DOHH2 (cell line): ENCODE data around the gene CREG2.

Experiments used
- H3F3A ChIP-seq: fragments of 200-600 bp; sonication (generic), shearing (Covaris generic); 2 replicates; pipeline ENCODE4 v1.6.0; 2016; ENCODE audit warnings: antibody characterized with exemption, mild to moderate bottlenecking; ENCODE audit not compliant: control insufficient read depth, insufficient read depth
- H3K27ac ChIP-seq: fragments of 200-600 bp; sonication (generic); 2 replicates; pipeline ENCODE4 v1.5.1; 2014; ENCODE audit warnings: low read depth, mild to moderate bottlenecking, low read length, moderate library complexity
- H3K27me3 ChIP-seq: fragments of 200-600 bp; sonication (generic); 2 replicates; pipeline ENCODE4 v1.6.1; 2014; ENCODE audit warnings: mild to moderate bottlenecking, low read length, mixed read lengths; ENCODE audit not compliant: control insufficient read depth
- H3K36me3 ChIP-seq: fragments of 200-600 bp; sonication (generic); 2 replicates; pipeline ENCODE4 v1.6.1; 2014; ENCODE audit warnings: mild to moderate bottlenecking, low read length, moderate library complexity, mixed read lengths; ENCODE audit not compliant: control insufficient read depth
- H3K4me1 ChIP-seq: fragments of 200-600 bp; sonication (generic); 2 replicates; pipeline ENCODE4 v1.6.1; 2014; ENCODE audit warnings: mild to moderate bottlenecking, low read length, mixed read lengths; ENCODE audit not compliant: control insufficient read depth
- H3K4me2 ChIP-seq: fragments of 200-600 bp; sonication (generic); 2 replicates; pipeline ENCODE4 v1.6.0; 2014; ENCODE audit warnings: mild to moderate bottlenecking, low read length, moderate library complexity
- H3K4me3 ChIP-seq: fragments of 200-600 bp; sonication (generic); 2 replicates; pipeline ENCODE4 v1.5.1; 2014; ENCODE audit warnings: mild to moderate bottlenecking, low read length, mixed read lengths
- H3K79me2 ChIP-seq: fragments of 200-600 bp; sonication (generic); 2 replicates; pipeline ENCODE4 v1.6.1; 2014; ENCODE audit warnings: mild to moderate bottlenecking, low read length, mixed read lengths; ENCODE audit not compliant: control insufficient read depth
- H3K9me2 ChIP-seq: fragments of 200-600 bp; sonication (generic); replicated peaks from 2 replicates; pipeline ENCODE4 v1.6.1; 2014; ENCODE audit warnings: mild to moderate bottlenecking, low read length, mixed read lengths; ENCODE audit not compliant: control insufficient read depth
- H3K9me3 ChIP-seq: fragments of 200-600 bp; sonication (generic); 2 replicates; pipeline ENCODE4 v1.6.1; 2014; ENCODE audit warnings: antibody characterized with exemption, low read length, mixed read lengths; ENCODE audit not compliant: control insufficient read depth, insufficient read depth
- H4K20me1 ChIP-seq: fragments of 200-600 bp; sonication (generic); 2 replicates; pipeline ENCODE4 v1.6.0; 2014; ENCODE audit warnings: low read depth, mild to moderate bottlenecking, antibody characterized with exemption, low read length, moderate library complexity; ENCODE audit not compliant: control insufficient read depth, insufficient read depth
- EZH2phosphoT487 ChIP-seq: fragments of 200-600 bp; sonication (generic); IDR thresholded peaks from 2 replicates; pipeline ENCODE4 v1.6.1; 2017; ENCODE audit warnings: borderline replicate concordance, mild to moderate bottlenecking, antibody characterized with exemption, low read length, moderate library complexity, mixed read lengths
- TF ChIP-seq, protein P1 (sequence below): fragments of 200-600 bp; sonication (generic); IDR thresholded peaks from one replicate; pipeline ENCODE4 v1.5.1; 2014; ENCODE audit warnings: antibody characterized with exemption, mild to moderate bottlenecking, low read depth, low read length; ENCODE audit not compliant: poor library complexity, severe bottlenecking

The CREG2 gene

DNA sequence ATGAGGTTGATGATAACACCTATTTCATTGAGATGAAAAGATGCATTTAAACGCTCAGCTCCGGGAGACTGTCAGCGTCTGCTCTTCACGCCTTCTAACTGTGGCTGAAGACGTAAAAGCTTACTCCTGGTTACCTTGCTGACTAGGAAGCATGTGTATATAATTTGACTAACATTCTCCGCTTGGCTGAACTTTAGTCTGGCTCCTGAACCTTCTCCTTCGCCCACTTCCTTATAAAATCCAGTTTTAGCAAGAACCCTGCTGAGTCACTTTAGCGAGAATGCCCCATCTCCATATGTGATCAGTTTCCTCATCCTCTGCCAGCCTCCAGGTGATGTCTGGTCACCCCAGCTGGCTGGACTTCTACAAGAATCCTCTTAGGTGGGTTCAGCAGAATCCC lies 12.7 kb upstream of the CREG2 start:
- peaks cover 37% of the 10 kb centered on the region for H3K4me1 ChIP-seq
- TF ChIP-seq, protein P1, sequence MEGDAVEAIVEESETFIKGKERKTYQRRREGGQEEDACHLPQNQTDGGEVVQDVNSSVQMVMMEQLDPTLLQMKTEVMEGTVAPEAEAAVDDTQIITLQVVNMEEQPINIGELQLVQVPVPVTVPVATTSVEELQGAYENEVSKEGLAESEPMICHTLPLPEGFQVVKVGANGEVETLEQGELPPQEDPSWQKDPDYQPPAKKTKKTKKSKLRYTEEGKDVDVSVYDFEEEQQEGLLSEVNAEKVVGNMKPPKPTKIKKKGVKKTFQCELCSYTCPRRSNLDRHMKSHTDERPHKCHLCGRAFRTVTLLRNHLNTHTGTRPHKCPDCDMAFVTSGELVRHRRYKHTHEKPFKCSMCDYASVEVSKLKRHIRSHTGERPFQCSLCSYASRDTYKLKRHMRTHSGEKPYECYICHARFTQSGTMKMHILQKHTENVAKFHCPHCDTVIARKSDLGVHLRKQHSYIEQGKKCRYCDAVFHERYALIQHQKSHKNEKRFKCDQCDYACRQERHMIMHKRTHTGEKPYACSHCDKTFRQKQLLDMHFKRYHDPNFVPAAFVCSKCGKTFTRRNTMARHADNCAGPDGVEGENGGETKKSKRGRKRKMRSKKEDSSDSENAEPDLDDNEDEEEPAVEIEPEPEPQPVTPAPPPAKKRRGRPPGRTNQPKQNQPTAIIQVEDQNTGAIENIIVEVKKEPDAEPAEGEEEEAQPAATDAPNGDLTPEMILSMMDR: no peak
- TF ChIP-seq EZH2phosphoT487: no peak
- no peaks in the 10 kb centered on the region for H3K9me3 ChIP-seq
- H3K9me2 ChIP-seq: no peaks in the 10 kb centered on the region
- peaks cover 28% of the 10 kb centered on the region for H3K27me3 ChIP-seq
- 0 out of 2 replicates have a peak overlapping the region, but pooled peaks have one; percentile 2 for H3K27ac ChIP-seq
- no peaks in the 10 kb centered on the region for H3K79me2 ChIP-seq
- H3F3A ChIP-seq: no peaks in the 10 kb centered on the region
- H3K4me2 ChIP-seq: peak overlapping the region; percentile 23
- no peaks in the 10 kb centered on the region for H4K20me1 ChIP-seq
- H3K36me3 ChIP-seq: no peaks in the 10 kb centered on the region
- H3K4me3 ChIP-seq: 0 out of 2 replicates have a peak overlapping the region, but pooled peaks have one; percentile 23

DNA sequence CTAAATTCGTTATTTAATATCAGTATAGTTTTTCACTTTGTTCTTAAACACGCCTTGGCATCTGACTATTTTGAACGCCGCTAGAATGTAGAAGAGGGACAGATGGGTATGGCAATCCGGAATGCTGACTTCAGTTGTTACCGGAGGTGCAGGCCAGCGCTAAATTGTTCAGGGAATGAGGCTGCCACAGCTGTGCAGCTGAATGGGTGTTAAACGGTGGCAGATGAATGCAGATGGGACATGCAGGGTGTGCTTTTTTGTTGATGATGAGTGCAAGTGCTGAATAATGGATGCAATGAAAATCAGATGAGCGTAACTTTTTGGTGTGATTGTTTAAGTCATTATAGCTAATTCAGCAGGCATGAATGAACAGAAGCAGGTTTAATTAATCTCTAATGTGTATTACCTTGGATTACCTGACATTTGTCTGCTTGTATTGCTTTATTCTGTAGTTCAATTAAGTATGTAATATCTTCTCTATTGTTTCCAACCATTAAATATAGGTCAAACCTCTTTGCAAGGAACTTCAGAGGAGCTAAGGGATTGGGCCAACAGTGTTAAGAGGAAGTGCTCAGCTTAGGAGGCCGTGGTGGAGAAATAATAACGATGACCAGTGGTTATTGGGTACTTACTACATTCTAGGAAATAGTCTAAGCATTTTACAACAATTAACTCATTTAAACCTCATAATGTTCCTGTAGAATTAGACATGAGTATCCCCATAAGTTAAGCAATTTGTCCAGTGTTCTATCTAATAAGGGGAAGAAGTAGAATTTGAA lies 11.9 kb upstream of the CREG2 start:
- Histone ChIP-seq H3K27ac (no peak overlapping the region), H3K27me3 (peaks cover 28% of the 10 kb centered on the region), H3K79me2 (no peaks in the 10 kb centered on the region), H3K9me2 (no peaks in the 10 kb centered on the region), H3K4me3 (peak overlapping the region; percentile 23; the same call in 1 of the 2 replicates), H3F3A (no peaks in the 10 kb centered on the region), H3K36me3 (no peaks in the 10 kb centered on the region), H3K4me1 (peaks cover 34% of the 10 kb centered on the region), H3K4me2 (peak overlapping the region; percentile 23), H4K20me1 (no peaks in the 10 kb centered on the region), H3K9me3 (no peaks in the 10 kb centered on the region)
- no peak for TF ChIP-seq EZH2phosphoT487
- TF ChIP-seq, protein P1: no peak

DNA sequence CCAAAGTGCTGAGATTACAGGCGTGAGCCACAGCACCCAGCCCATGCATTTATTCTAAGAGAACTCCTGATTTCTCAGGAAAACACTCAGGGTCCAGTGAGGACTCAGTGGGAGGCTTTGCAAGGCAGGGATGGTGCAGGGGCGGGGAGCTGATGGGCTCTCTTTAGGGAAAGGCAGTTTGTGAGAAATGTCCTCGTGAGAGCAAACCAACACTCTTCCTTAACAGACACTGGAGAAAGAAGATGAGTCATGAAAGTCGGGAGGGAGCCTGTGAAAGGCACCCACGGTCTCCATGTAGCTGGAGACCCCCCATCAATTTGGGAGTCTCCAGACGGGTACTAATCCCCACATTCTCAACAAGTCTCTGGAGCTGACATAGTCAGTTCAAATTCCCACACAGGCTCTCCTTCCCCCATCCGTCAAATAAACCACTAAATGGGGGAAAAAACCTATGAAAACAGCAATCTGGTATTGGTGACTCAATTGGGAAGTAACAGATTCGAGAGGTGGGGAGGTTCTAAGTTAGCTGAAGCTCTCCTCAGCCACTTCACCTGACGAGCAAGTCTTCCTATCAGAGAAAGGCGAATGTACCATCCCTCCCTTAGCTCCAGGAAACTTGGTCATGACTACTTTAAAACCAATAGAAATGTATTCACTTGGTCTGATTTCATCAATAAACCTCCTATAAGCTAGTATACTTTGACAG lies 11.0 kb upstream of the CREG2 start:
- TF ChIP-seq, protein P1: no peak
- no peak for TF ChIP-seq EZH2phosphoT487
- H3K9me2 ChIP-seq: no peaks in the 10 kb centered on the region
- H3K4me1 ChIP-seq: peaks cover 34% of the 10 kb centered on the region
- no peaks in the 10 kb centered on the region for H4K20me1 ChIP-seq
- H3K4me2 ChIP-seq: no peak overlapping the region
- no peaks in the 10 kb centered on the region for H3K36me3 ChIP-seq
- H3F3A ChIP-seq: no peaks in the 10 kb centered on the region
- H3K9me3 ChIP-seq: no peaks in the 10 kb centered on the region
- H3K27ac ChIP-seq: no peak overlapping the region
- peaks cover 28% of the 10 kb centered on the region for H3K27me3 ChIP-seq
- H3K79me2 ChIP-seq: no peaks in the 10 kb centered on the region
- H3K4me3 ChIP-seq: no peak overlapping the region
